Caco-2 (cell line): ENCODE data around the gene PUSL1. TPM values are rescaled to one million over a fixed set of nuclear protein-coding genes. Genes with fewer than 3 reads are reported as not detected.

Experiments
- BruUV-seq: library from RNA; stranded (reverse); fragments of 400-500 nt; replicated peaks from 2 replicates; lab custom pipeline; 2021; lab: Mats Ljungman, UMichigan
- CTCF ChIA-PET: fragments of 300-600 bp; sonication (Branson Sonifier 250); formaldehyde crosslinking; loops from one replicate; lab custom pipeline; 2022; ENCODE audit warnings: antibody characterized with exemption; lab: Charles Lee
- POLR2A ChIA-PET: fragments of 300-600 bp; sonication (Branson Sonifier 250); formaldehyde crosslinking; loops from one replicate; lab custom pipeline; 2022; ENCODE audit warnings: antibody characterized with exemption; lab: Charles Lee
- DNase-seq, 2 experiments: peaks; one replicate each; pipeline versions ENCODE4 v3.0.0 to v3.0.0-alpha.2; 2020 to 2022
- H3K27me3 ChIP-seq: replicated peaks from 2 replicates; pipeline ENCODE4 v1.6.0; 2011; ENCODE audit warnings: low read length; ENCODE audit not compliant: control insufficient read depth, insufficient read depth
- H3K36me3 ChIP-seq: 2 replicates; pipeline ENCODE4 v1.5.1; 2011; ENCODE audit warnings: low read length; ENCODE audit not compliant: control insufficient read depth, insufficient read depth
- H3K4me1 ChIP-seq: fragments of 250-450 bp; sonication (Bioruptor Pico); 2 replicates; pipeline ENCODE4 v1.5.1; 2020; ENCODE audit warnings: mild to moderate bottlenecking
- H3K4me3 ChIP-seq: 2 replicates; pipeline ENCODE4 v1.5.1; 2011; ENCODE audit warnings: low read depth, mild to moderate bottlenecking, control low read depth, low read length
- H3K9me3 ChIP-seq: fragments of 250-450 bp; sonication (Bioruptor Pico); 2 replicates; pipeline ENCODE4 v1.5.1; 2020; ENCODE audit warnings: mild to moderate bottlenecking, moderate library complexity
- H3K27ac Mint-ChIP-seq: one replicate; pipeline ENCODE4 v1.8.0; 2022; ENCODE audit warnings: mixed read lengths; ENCODE audit not compliant: unreplicated experiment
- H3K27me3 Mint-ChIP-seq: one replicate; pipeline ENCODE4 v1.8.0; 2022; ENCODE audit warnings: mixed read lengths; ENCODE audit not compliant: insufficient read depth, unreplicated experiment
- H3K36me3 Mint-ChIP-seq: one replicate; pipeline ENCODE4 v1.8.0; 2022; ENCODE audit warnings: mild to moderate bottlenecking, mixed read lengths; ENCODE audit not compliant: insufficient read depth, unreplicated experiment
- H3K4me1 Mint-ChIP-seq: one replicate; pipeline ENCODE4 v1.8.0; 2022; ENCODE audit warnings: low read depth, mixed read lengths; ENCODE audit not compliant: unreplicated experiment
- H3K4me3 Mint-ChIP-seq: one replicate; pipeline ENCODE4 v1.8.0; 2022; ENCODE audit warnings: mild to moderate bottlenecking, moderate library complexity, mixed read lengths; ENCODE audit not compliant: unreplicated experiment
- H3K9me3 Mint-ChIP-seq: one replicate; pipeline ENCODE4 v1.8.0; 2022; ENCODE audit warnings: mixed read lengths; ENCODE audit not compliant: unreplicated experiment
- CTCF ChIP-seq, 2 experiments: fragments of 200-600 bp in 1 of 2; IDR thresholded peaks; 1 replicate in 1 of 2; 2 replicates in 1 of 2; pipeline versions ENCODE4 v1.5.1 to v1.8.0; 2011 to 2022; ENCODE audit warnings: antibody characterized with exemption in 1 of 2, control low read depth in 1 of 2, inconsistent platforms in 1 of 2, low read depth in 1 of 2, low read length in 1 of 2, mild to moderate bottlenecking in 1 of 2, moderate library complexity in 1 of 2; ENCODE audit not compliant: insufficient read depth in 1 of 2, severe bottlenecking in 1 of 2, unreplicated experiment in 1 of 2
- intact Hi-C: fragments of 100-400 bp; cut with micrococcal nuclease; formaldehyde crosslinking; loops from one replicate; pipeline ENCODE4 v1.10.0; 2022; ENCODE audit not compliant: unreplicated experiment
- total RNA-seq: library from RNA; stranded (reverse); gene quantifications from 2 replicates; pipeline ENCODE4 v1.2.3, GENCODE V29; 2022

PUSL1 gene
- total RNA-seq, 1 experiment from 2014 or later, result 43.8 TPM

- Mint-ChIP-seq H3K36me3 (peaks cover 19% of the 10 kb centered on the region), H3K27ac (no peak overlapping the region), H3K4me1 (no peaks in the 10 kb centered on the region), H3K4me3 (no peak overlapping the region), H3K27me3 (peaks cover 3% of the 10 kb centered on the region), H3K9me3 (peaks cover 8% of the 10 kb centered on the region)
- Histone ChIP-seq H3K27me3 (no peaks in the 10 kb centered on the region), H3K9me3 (no peaks in the 10 kb centered on the region), H3K4me3 (no peak overlapping the region), H3K36me3 (no peaks in the 10 kb centered on the region), H3K4me1 (no peaks in the 10 kb centered on the region; the same call in 1 of the 2 replicates)
- no peak for TF ChIP-seq CTCF (IDR thresholded peaks at IDR 0.05; ENCODE audit: insufficient read depth in 1 of 2, low read depth in 1 of 2, low read length in 1 of 2, severe bottlenecking in 1 of 2, unreplicated experiment in 1 of 2)
- ChIA-PET CTCF (interaction anchor here (0.6 to 1.5 kb wide), 4 partner anchors 167 to 386 kb away, joined by 3 read pairs; no protein-coding TSS in a partner anchor), POLR2A (interaction anchor here (0.6 to 1.1 kb wide), 2 partner anchors 54 to 213 kb away, joined by 3 read pairs; no protein-coding TSS in a partner anchor)
- BruUV-seq, result no TSS peak
- intact Hi-C loops, result no loop called here
- DNase-seq, result no peak
Observed at GRCh38 chr1:1292442-1292779, 16.0 kb upstream of the PUSL1 start.

GRCh38 chr1:1292851-1293250 is 15.5 kb upstream of the PUSL1 start:
- intact Hi-C loops, result no loop called here
- Histone ChIP-seq H3K4me3 (no peak overlapping the region), H3K4me1 (no peaks in the 10 kb centered on the region; the same call in 1 of the 2 replicates), H3K9me3 (no peaks in the 10 kb centered on the region), H3K27me3 (no peaks in the 10 kb centered on the region), H3K36me3 (no peaks in the 10 kb centered on the region)
- Mint-ChIP-seq H3K9me3 (peaks cover 8% of the 10 kb centered on the region), H3K4me1 (no peaks in the 10 kb centered on the region), H3K36me3 (peaks cover 19% of the 10 kb centered on the region), H3K27ac (no peak overlapping the region), H3K27me3 (peaks cover 3% of the 10 kb centered on the region), H3K4me3 (no peak overlapping the region)
- CTCF ChIA-PET, result interaction anchor here (0.6 to 1.5 kb wide), 2 partner anchors 168 to 386 kb away, joined by 3 read pairs; no protein-coding TSS in a partner anchor
- BruUV-seq, result no TSS peak
- DNase-seq, result no peak
- no peak for TF ChIP-seq CTCF (IDR thresholded peaks at IDR 0.05; ENCODE audit: insufficient read depth in 1 of 2, low read depth in 1 of 2, low read length in 1 of 2, severe bottlenecking in 1 of 2, unreplicated experiment in 1 of 2)
- POLR2A ChIA-PET, result interaction anchor here (1.1 kb wide), 1 partner anchor 54 kb away, joined by 3 read pairs; no protein-coding TSS in a partner anchor

- BruUV-seq, result no TSS peak
- CTCF ChIA-PET, result interaction anchor here (0.6 to 0.7 kb wide), 3 partner anchors 15 to 387 kb away, joined by 3 to 4 read pairs (median 3); no protein-coding TSS in a partner anchor
- intact Hi-C loops, result no loop called here
Observed at GRCh38 chr1:1293263-1294249, 14.8 kb upstream of the PUSL1 start.

More at GRCh38 chr1:1293263-1294249, 14.8 kb upstream of the PUSL1 start:
- Mint-ChIP-seq H3K27ac (no peak overlapping the region), H3K36me3 (peaks cover 19% of the 10 kb centered on the region), H3K27me3 (peaks cover 3% of the 10 kb centered on the region), H3K4me3 (no peak overlapping the region), H3K9me3 (peaks cover 8% of the 10 kb centered on the region), H3K4me1 (no peaks in the 10 kb centered on the region)
- Histone ChIP-seq H3K4me1 (no peaks in the 10 kb centered on the region; the same call in 1 of the 2 replicates), H3K4me3 (no peak overlapping the region), H3K9me3 (no peaks in the 10 kb centered on the region), H3K27me3 (no peaks in the 10 kb centered on the region), H3K36me3 (no peaks in the 10 kb centered on the region)
- no peak for DNase-seq
- POLR2A ChIA-PET, result no interaction called here
- TF ChIP-seq CTCF (IDR thresholded peaks at IDR 0.05; ENCODE audit: insufficient read depth in 1 of 2, low read depth in 1 of 2, low read length in 1 of 2, severe bottlenecking in 1 of 2, unreplicated experiment in 1 of 2), result no peak
